Fibroblast of villous mesenchyme (primary cell): ENCODE results near the gene ACIN1. TPM values are rescaled to one million over a fixed set of nuclear protein-coding genes. Genes with fewer than 3 reads are reported as not detected.
A peak's percentile ranks its signal among the peaks of the same experiment; 100 is the strongest.
"Not testable (repeated sequence)": the region's sequence is repeated elsewhere in the genome, so short reads cannot be mapped to it uniquely, and the experiment has no call there.

Source experiments
- DNase-seq: peaks from one replicate; pipeline ENCODE4 v3.0.0-alpha.2; 2010; ENCODE audit warnings: low read depth
- H3K4me3 ChIP-seq: 2 replicates; pipeline ENCODE4 v1.5.1; 2011; ENCODE audit warnings: low read depth, mild to moderate bottlenecking, low read length
- total RNA-seq: library from RNA; depleted of rRNA; stranded (reverse); fragments of >200 nt; gene quantifications from 2 replicates; pipeline ENCODE4 v1.2.3, GENCODE V29; 2012
- TF ChIP-seq, protein P1 (sequence below): IDR thresholded peaks from 2 replicates; pipeline ENCODE4 v1.5.1; 2012; ENCODE audit warnings: low read depth, mild to moderate bottlenecking, low read length; ENCODE audit not compliant: insufficient read depth

The ACIN1 gene
- total RNA-seq, 1 donor = 106 TPM

DNA sequence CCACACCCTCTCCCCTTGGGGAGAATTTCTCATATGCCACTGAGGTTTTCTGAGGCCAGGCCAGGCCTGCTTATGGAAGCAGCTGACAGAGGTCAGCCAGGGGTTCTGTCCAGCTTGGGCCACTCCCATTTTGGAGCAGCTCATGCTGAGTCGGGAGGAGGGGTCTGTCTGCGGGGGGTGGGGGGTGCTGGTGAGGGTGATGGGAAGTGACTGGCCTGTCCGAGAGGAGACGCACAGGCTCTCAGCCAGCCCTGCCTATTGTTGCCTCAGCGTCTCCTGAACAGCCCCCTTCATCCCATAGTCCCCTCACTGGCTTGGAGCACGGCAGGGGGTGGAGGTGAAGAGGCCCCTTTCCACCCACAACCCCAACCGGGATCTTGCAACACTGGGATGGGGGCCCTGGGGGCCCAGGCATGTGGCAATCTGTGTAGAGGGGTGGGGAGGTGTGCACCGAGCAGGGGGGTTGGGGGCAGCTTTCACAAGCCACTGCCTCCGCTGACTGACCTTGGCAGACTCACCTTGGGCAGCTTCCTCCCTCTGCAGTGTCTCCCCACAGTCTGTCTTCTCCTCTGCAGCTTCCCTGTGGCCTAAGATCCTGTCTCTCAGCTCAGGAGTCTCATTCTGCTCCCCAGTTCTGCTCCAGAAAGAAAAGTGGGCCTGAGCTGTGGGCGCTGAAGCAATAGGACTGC lies 18.6 kb upstream of the ACIN1 start:
- TF ChIP-seq, protein P1, sequence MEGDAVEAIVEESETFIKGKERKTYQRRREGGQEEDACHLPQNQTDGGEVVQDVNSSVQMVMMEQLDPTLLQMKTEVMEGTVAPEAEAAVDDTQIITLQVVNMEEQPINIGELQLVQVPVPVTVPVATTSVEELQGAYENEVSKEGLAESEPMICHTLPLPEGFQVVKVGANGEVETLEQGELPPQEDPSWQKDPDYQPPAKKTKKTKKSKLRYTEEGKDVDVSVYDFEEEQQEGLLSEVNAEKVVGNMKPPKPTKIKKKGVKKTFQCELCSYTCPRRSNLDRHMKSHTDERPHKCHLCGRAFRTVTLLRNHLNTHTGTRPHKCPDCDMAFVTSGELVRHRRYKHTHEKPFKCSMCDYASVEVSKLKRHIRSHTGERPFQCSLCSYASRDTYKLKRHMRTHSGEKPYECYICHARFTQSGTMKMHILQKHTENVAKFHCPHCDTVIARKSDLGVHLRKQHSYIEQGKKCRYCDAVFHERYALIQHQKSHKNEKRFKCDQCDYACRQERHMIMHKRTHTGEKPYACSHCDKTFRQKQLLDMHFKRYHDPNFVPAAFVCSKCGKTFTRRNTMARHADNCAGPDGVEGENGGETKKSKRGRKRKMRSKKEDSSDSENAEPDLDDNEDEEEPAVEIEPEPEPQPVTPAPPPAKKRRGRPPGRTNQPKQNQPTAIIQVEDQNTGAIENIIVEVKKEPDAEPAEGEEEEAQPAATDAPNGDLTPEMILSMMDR = no peak
- no peak overlapping the region for H3K4me3 ChIP-seq
- peak; percentile 71 for DNase-seq

DNA sequence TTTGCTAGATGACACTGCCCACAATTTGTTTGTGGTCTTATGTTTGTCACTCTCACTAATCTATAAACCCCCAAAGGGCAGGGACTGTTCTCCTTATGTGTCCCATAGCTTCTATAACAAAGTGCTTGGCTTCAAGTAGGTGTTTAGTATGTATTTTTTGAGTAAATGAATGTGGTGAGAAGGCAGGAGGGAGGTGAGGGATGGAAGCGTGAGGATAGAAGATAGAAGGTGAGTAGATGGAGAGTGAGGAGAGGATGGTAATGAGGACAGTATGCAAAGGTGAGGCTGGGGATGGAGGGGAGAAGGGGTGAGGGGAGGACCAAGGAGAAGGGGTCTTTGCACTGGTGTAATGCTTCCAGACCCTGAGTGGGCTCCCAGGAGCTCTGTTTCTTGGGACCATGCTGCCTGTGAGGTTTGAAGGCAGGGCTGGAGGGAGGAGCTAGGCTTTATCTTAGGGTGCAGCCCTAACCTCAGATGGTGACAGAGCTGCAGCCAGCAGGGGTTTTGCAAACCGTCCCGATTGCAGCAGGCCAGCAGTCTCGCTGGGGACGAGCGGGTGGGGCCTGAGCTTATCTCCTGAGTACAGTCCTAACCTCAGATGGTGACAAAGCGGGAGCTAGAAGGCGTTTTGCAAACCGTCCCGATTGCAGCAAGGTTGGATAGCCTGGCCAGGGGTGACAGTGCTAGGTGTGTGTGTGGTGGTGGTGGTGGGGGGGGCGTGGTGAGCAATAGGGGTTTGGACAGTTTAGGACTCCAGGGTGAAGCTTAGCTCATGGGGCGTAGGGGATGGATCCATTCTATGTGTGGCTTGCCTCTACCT lies 17.6 kb upstream of the ACIN1 start:
- H3K4me3 ChIP-seq = no peak overlapping the region
- peak; percentile 31 for DNase-seq
- TF ChIP-seq, protein P1 = no peak

DNA sequence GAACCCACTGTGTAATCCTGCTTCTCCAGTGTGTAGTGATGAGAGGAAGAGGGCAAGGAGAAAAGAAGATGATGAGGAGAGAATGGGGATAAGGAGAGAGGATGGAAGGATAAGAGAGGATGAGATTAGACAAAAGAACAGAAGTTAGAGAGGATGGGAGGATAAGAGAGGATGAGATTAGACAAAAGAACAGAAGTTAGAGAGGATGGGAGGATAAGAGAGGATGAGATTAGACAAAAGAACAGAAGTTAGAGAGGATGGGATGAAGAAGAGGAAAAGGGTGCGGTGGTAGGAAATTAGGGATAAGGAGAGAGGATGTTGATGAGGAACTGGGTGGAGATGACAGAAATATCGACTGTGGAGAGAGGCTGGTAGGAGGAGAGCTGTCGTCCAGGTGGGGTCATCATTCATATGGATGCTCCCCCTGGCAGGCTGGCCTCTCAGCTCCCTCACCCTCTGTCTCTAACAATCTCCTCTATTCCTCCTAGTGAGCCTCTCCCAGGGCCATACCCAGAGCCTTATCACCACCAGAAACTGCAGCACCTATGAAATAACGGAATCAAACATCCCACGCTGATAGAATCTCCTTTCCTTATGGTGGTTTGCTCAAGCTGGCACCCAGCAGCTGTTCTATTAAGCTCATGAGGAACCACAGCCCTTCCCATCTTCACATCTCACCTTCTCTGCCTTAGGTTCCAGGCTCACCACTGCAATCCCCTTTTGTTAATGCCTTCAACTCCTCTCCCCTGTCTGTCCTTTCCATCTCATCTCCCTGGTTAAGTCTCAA lies 15.8 kb upstream of the ACIN1 start:
- no peak overlapping the region for H3K4me3 ChIP-seq
- TF ChIP-seq, protein P1 = no peak
- DNase-seq = no peak

DNA sequence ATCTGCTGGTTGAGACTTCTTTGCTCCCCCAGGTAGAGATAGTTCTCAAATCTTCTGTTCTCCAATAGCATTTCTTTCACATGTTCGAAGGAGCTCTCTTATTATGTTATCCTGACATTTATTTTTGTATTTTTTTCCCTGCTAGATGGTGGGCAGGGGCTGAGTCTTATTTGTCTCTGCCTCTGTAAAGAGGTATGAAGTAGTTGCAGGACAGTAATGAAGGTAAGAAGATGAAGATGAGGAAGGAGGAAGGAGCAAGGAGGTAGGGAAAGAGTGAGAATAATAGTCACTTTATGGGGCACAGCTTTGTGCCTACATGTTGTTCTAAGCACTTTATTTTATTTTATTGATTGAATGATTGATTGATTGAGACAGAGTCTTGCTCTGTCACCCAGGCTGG lies 14.8 kb upstream of the ACIN1 start:
- no peak overlapping the region for H3K4me3 ChIP-seq
- DNase-seq = no peak
- TF ChIP-seq, protein P1 = no peak

DNA sequence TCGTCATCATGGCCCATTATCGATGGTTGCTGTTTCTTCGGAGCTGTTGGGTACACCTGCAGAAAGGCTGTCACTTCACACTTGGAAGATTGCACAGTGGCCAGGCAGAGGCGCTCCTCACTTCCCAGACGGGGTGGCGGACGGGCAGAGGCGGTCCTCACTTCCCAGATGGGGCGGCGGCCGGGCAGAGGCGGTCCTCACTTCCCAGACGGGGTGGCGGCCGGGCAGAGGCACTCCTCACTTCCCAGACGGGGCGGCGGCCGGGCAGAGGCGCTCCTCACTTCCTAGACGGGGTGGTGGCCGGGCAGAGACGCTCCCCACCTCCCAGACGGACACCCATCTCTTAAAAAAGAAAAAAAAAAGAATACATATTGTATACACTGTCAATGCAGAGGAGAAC lies 13.2 kb upstream of the ACIN1 start:
- not testable (repeated sequence) for DNase-seq, H3K4me3 ChIP-seq

DNA sequence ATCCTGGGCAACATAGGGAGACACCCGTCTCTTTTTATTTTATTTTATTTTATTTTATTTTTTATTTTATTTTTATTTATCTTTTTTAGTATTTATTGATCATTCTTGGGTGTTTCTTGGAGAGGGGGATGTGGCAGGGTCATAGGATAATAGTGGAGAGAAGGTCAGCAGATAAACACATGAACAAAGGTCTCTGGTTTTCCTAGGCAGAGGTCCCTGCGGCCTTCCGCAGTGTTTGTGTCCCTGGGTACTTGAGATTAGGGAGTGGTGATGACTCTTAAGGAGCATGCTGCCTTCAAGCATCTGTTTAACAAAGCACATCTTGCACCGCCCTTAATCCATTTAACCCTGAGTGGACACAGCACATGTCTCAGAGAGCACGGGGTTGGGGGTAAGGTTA lies 12.7 kb upstream of the ACIN1 start:
- H3K4me3 ChIP-seq, DNase-seq: not testable (repeated sequence)

DNA sequence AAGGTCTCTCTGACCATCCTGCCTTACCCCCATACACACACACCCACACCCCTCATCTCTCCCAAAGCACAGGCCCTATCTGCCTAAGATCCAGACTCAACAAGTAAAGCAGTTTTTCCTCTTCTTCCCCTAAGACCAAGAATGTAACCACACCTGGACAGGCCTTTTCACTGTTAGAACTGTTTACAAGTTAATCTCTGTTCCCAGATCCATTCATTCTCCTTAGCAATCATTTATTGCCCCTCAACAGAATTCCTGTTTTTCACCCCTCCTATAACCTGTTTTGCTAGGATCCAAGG lies 11.8 kb upstream of the ACIN1 start:
- TF ChIP-seq, protein P1 = no peak
- DNase-seq = no peak
- no peak overlapping the region for H3K4me3 ChIP-seq
